ENCODE results near the gene KCND2. TPM values are rescaled to one million over a fixed set of nuclear protein-coding genes. Genes with fewer than 3 reads are reported as not detected.
"Not testable (repeated sequence)": the region's sequence is repeated elsewhere in the genome, so short reads cannot be mapped to it uniquely, and the experiment has no call there.

KCND2 gene
- total and polyA plus RNA-seq, 2 donors, result 0.11 to 0.19 TPM

GRCh38 chr7:120702408-120702807, 429.4 kb downstream of the KCND2 start:
- not testable (repeated sequence) for H3K9me3 ChIP-seq (ENCODE audit: control insufficient read depth in 2 of 2, insufficient read depth in 1 of 2, low read length in 1 of 2); H3K4me3 ChIP-seq (ENCODE audit: low read length in 2 of 2); H3K27me3 ChIP-seq (ENCODE audit: control insufficient read depth in 2 of 2, insufficient read depth in 1 of 2, low read length in 1 of 2); H3K36me3 ChIP-seq (ENCODE audit: control insufficient read depth in 2 of 2, insufficient read depth in 2 of 2, low read length in 1 of 2); H3K4me1 ChIP-seq (ENCODE audit: control insufficient read depth in 2 of 2, insufficient read depth in 2 of 2, low read length in 2 of 2); DNase-seq (ENCODE audit: low read depth in 6 of 9, low spot score in 9 of 9); H3K27ac ChIP-seq (ENCODE audit: low read depth in 1 of 2, low read length in 1 of 2)
- 94% methylated on average over 1 of the region's 1 CpG for WGBS

GRCh38 chr7:120703585-120704240, 430.7 kb downstream of the KCND2 start:
- Histone ChIP-seq H3K27me3 (ENCODE audit: control insufficient read depth in 2 of 2, insufficient read depth in 1 of 2, low read length in 1 of 2) (no peaks in the 10 kb centered on the region), H3K4me1 (ENCODE audit: control insufficient read depth in 2 of 2, insufficient read depth in 2 of 2, low read length in 2 of 2) (no peaks in the 10 kb centered on the region), H3K27ac (ENCODE audit: low read depth in 1 of 2, low read length in 1 of 2) (no peak overlapping the region), H3K4me3 (ENCODE audit: low read length in 2 of 2) (no peak overlapping the region), H3K36me3 (ENCODE audit: control insufficient read depth in 2 of 2, insufficient read depth in 2 of 2, low read length in 1 of 2) (no peaks in the 10 kb centered on the region), H3K9me3 (ENCODE audit: control insufficient read depth in 2 of 2, insufficient read depth in 1 of 2, low read length in 1 of 2) (no peaks in the 10 kb centered on the region)
- DNase-seq (ENCODE audit: low read depth in 6 of 9, low spot score in 9 of 9), result no peak
- 81% methylated on average over 3 of the region's 3 CpGs for WGBS

GRCh38 chr7:120709252-120709971, 436.4 kb downstream of the KCND2 start:
- DNase-seq (ENCODE audit: low read depth in 6 of 9, low spot score in 9 of 9), result no peak
- H3K9me3 ChIP-seq (ENCODE audit: control insufficient read depth in 2 of 2, insufficient read depth in 1 of 2, low read length in 1 of 2), result no peaks in the 10 kb centered on the region
- H3K27ac ChIP-seq (ENCODE audit: low read depth in 1 of 2, low read length in 1 of 2), result no peak overlapping the region
- no peaks in the 10 kb centered on the region for H3K4me1 ChIP-seq (ENCODE audit: control insufficient read depth in 2 of 2, insufficient read depth in 2 of 2, low read length in 2 of 2)
- WGBS, result 82% methylated on average over 1 of the region's 1 CpG
- H3K4me3 ChIP-seq (ENCODE audit: low read length in 2 of 2), result no peak overlapping the region
- no peaks in the 10 kb centered on the region for H3K36me3 ChIP-seq (ENCODE audit: control insufficient read depth in 2 of 2, insufficient read depth in 2 of 2, low read length in 1 of 2)
- H3K27me3 ChIP-seq (ENCODE audit: control insufficient read depth in 2 of 2, insufficient read depth in 1 of 2, low read length in 1 of 2), result no peaks in the 10 kb centered on the region

- H3K27me3 ChIP-seq (ENCODE audit: control insufficient read depth in 2 of 2, insufficient read depth in 1 of 2, low read length in 1 of 2), result no peaks in the 10 kb centered on the region
- 84% methylated on average over 1 of the region's 1 CpG for WGBS
- no peak for DNase-seq (ENCODE audit: low read depth in 6 of 9, low spot score in 9 of 9)
- H3K9me3 ChIP-seq (ENCODE audit: control insufficient read depth in 2 of 2, insufficient read depth in 1 of 2, low read length in 1 of 2), result no peaks in the 10 kb centered on the region
- no peaks in the 10 kb centered on the region for H3K4me1 ChIP-seq (ENCODE audit: control insufficient read depth in 2 of 2, insufficient read depth in 2 of 2, low read length in 2 of 2)
- H3K4me3 ChIP-seq (ENCODE audit: low read length in 2 of 2), result no peak overlapping the region
- no peaks in the 10 kb centered on the region for H3K36me3 ChIP-seq (ENCODE audit: control insufficient read depth in 2 of 2, insufficient read depth in 2 of 2, low read length in 1 of 2)
- no peak overlapping the region for H3K27ac ChIP-seq (ENCODE audit: low read depth in 1 of 2, low read length in 1 of 2)
Measured at GRCh38 chr7:120709972-120710320, 437.0 kb downstream of the KCND2 start.

- no peak overlapping the region for H3K27ac ChIP-seq (ENCODE audit: low read depth in 1 of 2, low read length in 1 of 2)
- 91% methylated on average over 3 of the region's 3 CpGs for WGBS
- no peaks in the 10 kb centered on the region for H3K4me1 ChIP-seq (ENCODE audit: control insufficient read depth in 2 of 2, insufficient read depth in 2 of 2, low read length in 2 of 2)
- DNase-seq (ENCODE audit: low read depth in 6 of 9, low spot score in 9 of 9), result no peak
- no peak overlapping the region for H3K4me3 ChIP-seq (ENCODE audit: low read length in 2 of 2)
- H3K36me3 ChIP-seq (ENCODE audit: control insufficient read depth in 2 of 2, insufficient read depth in 2 of 2, low read length in 1 of 2), result no peaks in the 10 kb centered on the region
- no peaks in the 10 kb centered on the region for H3K27me3 ChIP-seq (ENCODE audit: control insufficient read depth in 2 of 2, insufficient read depth in 1 of 2, low read length in 1 of 2)
- H3K9me3 ChIP-seq (ENCODE audit: control insufficient read depth in 2 of 2, insufficient read depth in 1 of 2, low read length in 1 of 2), result no peaks in the 10 kb centered on the region
Measured at GRCh38 chr7:120714945-120715344, 442.0 kb downstream of the KCND2 start.

GRCh38 chr7:120716307-120716706, 443.3 kb downstream of the KCND2 start:
- WGBS, result 70% methylated on average over 2 of the region's 2 CpGs
- H3K27ac ChIP-seq (ENCODE audit: low read depth in 1 of 2, low read length in 1 of 2), result no peak overlapping the region
- no peaks in the 10 kb centered on the region for H3K27me3 ChIP-seq (ENCODE audit: control insufficient read depth in 2 of 2, insufficient read depth in 1 of 2, low read length in 1 of 2)
- H3K4me1 ChIP-seq (ENCODE audit: control insufficient read depth in 2 of 2, insufficient read depth in 2 of 2, low read length in 2 of 2), result no peaks in the 10 kb centered on the region
- H3K36me3 ChIP-seq (ENCODE audit: control insufficient read depth in 2 of 2, insufficient read depth in 2 of 2, low read length in 1 of 2), result no peaks in the 10 kb centered on the region
- H3K4me3 ChIP-seq (ENCODE audit: low read length in 2 of 2), result no peak overlapping the region
- DNase-seq (ENCODE audit: low read depth in 6 of 9, low spot score in 9 of 9), result no peak
- no peaks in the 10 kb centered on the region for H3K9me3 ChIP-seq (ENCODE audit: control insufficient read depth in 2 of 2, insufficient read depth in 1 of 2, low read length in 1 of 2)

GRCh38 chr7:120717166-120717565, 444.2 kb downstream of the KCND2 start:
- Histone ChIP-seq H3K4me1 (ENCODE audit: control insufficient read depth in 2 of 2, insufficient read depth in 2 of 2, low read length in 2 of 2) (no peaks in the 10 kb centered on the region), H3K27me3 (ENCODE audit: control insufficient read depth in 2 of 2, insufficient read depth in 1 of 2, low read length in 1 of 2) (no peaks in the 10 kb centered on the region), H3K4me3 (ENCODE audit: low read length in 2 of 2) (no peak overlapping the region), H3K9me3 (ENCODE audit: control insufficient read depth in 2 of 2, insufficient read depth in 1 of 2, low read length in 1 of 2) (no peaks in the 10 kb centered on the region), H3K27ac (ENCODE audit: low read depth in 1 of 2, low read length in 1 of 2) (no peak overlapping the region), H3K36me3 (ENCODE audit: control insufficient read depth in 2 of 2, insufficient read depth in 2 of 2, low read length in 1 of 2) (no peaks in the 10 kb centered on the region)
- 93% methylated on average over 4 of the region's 4 CpGs for WGBS
- DNase-seq (ENCODE audit: low read depth in 6 of 9, low spot score in 9 of 9), result no peak

- Histone ChIP-seq H3K4me3 (ENCODE audit: low read length in 2 of 2) (no peak overlapping the region), H3K27me3 (ENCODE audit: control insufficient read depth in 2 of 2, insufficient read depth in 1 of 2, low read length in 1 of 2) (no peaks in the 10 kb centered on the region), H3K27ac (ENCODE audit: low read depth in 1 of 2, low read length in 1 of 2) (no peak overlapping the region), H3K4me1 (ENCODE audit: control insufficient read depth in 2 of 2, insufficient read depth in 2 of 2, low read length in 2 of 2) (no peaks in the 10 kb centered on the region), H3K36me3 (ENCODE audit: control insufficient read depth in 2 of 2, insufficient read depth in 2 of 2, low read length in 1 of 2) (no peaks in the 10 kb centered on the region), H3K9me3 (ENCODE audit: control insufficient read depth in 2 of 2, insufficient read depth in 1 of 2, low read length in 1 of 2) (no peaks in the 10 kb centered on the region)
- DNase-seq (ENCODE audit: low read depth in 6 of 9, low spot score in 9 of 9), result no peak
- WGBS, result 80% methylated on average over 2 of the region's 2 CpGs
Measured at GRCh38 chr7:120718361-120718760, 445.4 kb downstream of the KCND2 start.

- H3K27ac ChIP-seq (ENCODE audit: low read depth in 1 of 2, low read length in 1 of 2), result no peak overlapping the region
Measured at GRCh38 chr7:120720317-120720716, 447.3 kb downstream of the KCND2 start.

More at GRCh38 chr7:120720317-120720716, 447.3 kb downstream of the KCND2 start:
- Histone ChIP-seq H3K27me3 (ENCODE audit: control insufficient read depth in 2 of 2, insufficient read depth in 1 of 2, low read length in 1 of 2) (no peaks in the 10 kb centered on the region), H3K36me3 (ENCODE audit: control insufficient read depth in 2 of 2, insufficient read depth in 2 of 2, low read length in 1 of 2) (no peaks in the 10 kb centered on the region), H3K4me1 (ENCODE audit: control insufficient read depth in 2 of 2, insufficient read depth in 2 of 2, low read length in 2 of 2) (no peaks in the 10 kb centered on the region), H3K9me3 (ENCODE audit: control insufficient read depth in 2 of 2, insufficient read depth in 1 of 2, low read length in 1 of 2) (no peaks in the 10 kb centered on the region), H3K4me3 (ENCODE audit: low read length in 2 of 2) (no peak overlapping the region)
- no peak for DNase-seq (ENCODE audit: low read depth in 6 of 9, low spot score in 9 of 9)
- 72% methylated on average over 2 of the region's 2 CpGs for WGBS
